DMS53 (cell line): ENCODE measurements around the gene VDAC1.
"Not testable (repeated sequence)": the region's sequence is repeated elsewhere in the genome, so short reads cannot be mapped to it uniquely, and the experiment has no call there.

Experiments used
- DNase-seq: peaks from one replicate; lab custom pipeline; 2025; lab: John Stamatoyannopoulos, UW

VDAC1 gene, protein sequence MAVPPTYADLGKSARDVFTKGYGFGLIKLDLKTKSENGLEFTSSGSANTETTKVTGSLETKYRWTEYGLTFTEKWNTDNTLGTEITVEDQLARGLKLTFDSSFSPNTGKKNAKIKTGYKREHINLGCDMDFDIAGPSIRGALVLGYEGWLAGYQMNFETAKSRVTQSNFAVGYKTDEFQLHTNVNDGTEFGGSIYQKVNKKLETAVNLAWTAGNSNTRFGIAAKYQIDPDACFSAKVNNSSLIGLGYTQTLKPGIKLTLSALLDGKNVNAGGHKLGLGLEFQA

DNA sequence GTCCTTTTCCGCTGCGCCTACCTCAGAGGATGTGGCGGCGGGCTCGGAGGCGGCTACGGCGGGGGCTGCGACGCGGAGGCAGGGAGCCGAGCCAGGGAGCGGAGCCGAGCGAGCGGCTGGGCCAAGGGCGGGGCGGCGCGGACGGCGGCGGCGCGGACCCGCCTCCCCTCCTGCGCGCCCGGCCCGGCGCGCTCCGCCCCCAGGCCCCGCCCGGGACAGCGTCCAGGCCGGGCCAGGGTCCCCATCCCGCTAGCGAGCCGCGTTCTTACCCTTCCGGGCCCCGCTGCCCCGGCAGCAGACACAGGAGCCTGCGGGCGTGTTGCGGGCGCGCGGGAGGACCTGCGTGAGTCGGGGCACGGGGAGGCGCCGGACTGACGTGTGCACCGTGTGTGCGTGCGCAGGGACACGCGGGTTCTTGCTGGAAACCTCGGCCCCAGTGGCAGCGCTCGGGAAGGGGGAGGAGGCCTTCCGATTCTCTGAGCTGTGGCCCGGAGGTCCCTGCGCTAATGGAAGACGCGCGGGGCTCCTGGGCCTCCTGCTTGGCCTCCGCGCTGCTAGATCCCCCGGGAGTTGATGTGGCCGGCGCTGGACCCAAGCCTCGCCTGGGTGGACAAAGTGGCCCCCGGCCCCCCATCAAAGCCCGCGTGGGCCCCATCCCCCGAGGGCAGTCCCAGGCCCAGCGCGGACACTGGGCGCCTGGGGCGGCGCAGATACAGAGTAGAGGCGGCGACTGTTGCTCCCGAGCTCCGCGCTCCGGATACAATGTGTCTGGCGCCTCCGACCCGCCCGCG, at the start of gene VDAC1:
TSS of gene VDAC1 (minus strand) at position 350 of the 791 bp plus-strand sequence. CDS start 11,963 bp downstream, outside the sequence.
- DNase-seq: peak; percentile 96

DNA sequence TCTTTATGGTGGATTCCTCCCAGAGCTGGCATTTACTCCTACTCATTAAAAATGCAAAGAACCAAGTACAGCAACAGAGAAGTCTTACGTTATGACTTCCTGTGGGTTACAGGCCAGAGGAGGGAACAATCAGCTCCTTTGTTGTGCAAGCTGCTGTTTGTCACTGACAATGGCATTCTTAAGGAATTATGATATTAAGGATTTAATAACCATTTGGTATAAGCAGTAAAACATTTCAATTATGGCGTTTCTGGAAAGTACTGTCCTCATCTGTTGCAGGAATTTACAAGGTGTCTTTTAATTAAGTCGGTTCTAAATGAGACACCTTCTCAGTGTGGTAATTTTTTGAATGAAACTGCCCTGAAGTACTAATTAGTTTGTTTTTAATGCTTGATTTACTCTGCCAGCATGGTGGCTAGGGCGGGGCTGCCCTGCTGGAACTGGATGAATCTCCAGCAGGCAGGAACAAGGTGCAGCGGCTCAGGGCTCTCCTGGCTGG, 49.1 kb upstream of the VDAC1 start:
- DNase-seq: no peak

DNA sequence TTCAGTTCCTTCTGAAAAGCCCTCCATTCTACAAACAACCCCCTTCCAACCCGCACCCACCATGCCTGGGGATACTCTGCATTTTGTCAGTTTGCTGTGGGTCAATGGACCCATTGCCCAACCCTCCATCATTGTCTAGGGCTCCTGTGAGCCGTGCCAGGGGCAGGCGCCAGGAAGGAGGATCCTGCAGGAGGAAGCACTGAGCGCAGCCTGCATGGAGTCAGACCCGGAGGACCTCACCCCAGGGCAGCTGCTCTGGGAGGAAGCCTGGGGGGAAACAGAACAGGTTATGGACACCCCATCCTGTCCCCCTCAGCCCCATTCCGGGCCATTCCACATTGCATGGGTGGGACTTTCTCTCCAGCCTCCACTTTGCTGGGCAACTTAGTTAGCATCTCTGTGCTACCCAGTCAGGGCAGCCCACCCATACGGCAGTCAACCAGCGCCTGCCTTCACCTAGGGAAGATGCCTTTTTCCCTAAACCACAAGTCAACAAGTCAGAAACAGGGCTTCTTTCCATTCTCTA, 48.6 kb upstream of the VDAC1 start:
- DNase-seq: no peak

DNA sequence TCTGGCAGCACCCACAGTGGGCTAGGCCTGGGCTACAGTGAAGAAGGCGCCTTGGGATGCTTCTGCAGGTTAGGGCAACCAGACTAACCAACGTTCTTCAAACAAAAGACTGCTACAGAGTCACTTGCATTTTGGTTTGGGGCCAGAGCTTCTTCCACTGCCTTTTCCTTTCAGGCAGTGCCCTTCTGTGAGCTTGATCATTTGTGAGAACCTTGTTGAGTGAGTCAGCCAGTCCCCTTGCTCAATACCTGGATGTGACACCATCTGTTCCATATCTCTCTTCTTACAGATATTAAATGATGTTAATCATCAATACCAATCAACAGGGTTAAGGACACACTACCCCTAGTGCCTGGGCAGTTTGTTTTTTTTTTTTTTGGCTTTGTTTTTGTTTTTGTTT, 46.5 kb upstream of the VDAC1 start:
- DNase-seq: no peak

DNA sequence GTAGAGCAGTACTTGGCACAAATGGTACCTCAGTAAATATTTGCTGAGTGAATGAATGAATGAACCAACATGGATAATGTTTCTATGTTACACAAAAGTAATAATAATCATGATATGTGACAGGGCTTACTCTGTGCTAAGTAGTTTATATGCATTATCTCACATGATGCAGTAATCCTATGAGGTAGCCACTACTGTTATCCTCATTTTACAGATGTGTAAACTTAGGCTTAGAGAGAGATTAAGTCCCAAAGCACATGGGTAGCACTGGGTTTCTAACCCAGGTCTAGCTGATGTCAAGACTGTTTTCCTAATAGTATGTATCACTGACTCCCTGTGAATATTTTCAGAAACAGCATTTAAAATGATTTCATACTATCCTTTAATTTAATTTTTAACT, 44.1 kb upstream of the VDAC1 start:
- DNase-seq: no peak

DNA sequence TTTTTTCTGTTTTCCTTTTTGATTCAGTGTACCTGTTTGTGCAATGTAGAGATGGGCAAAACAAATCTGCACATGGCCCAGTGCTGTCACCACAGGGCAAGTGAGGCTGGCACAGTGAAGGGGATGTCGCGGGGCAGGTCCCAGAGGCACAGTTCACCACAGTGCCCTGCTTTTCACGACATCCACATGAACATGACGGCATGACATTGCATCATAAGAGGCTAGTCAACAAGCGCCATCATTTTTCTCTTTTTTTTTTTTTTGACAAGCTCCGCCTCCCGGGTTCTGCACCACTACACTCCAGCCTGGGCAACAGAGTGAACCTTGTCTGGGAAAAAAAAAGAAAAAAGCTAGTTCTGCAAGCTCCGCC, 42.9 kb upstream of the VDAC1 start:
- no peak for DNase-seq

DNA sequence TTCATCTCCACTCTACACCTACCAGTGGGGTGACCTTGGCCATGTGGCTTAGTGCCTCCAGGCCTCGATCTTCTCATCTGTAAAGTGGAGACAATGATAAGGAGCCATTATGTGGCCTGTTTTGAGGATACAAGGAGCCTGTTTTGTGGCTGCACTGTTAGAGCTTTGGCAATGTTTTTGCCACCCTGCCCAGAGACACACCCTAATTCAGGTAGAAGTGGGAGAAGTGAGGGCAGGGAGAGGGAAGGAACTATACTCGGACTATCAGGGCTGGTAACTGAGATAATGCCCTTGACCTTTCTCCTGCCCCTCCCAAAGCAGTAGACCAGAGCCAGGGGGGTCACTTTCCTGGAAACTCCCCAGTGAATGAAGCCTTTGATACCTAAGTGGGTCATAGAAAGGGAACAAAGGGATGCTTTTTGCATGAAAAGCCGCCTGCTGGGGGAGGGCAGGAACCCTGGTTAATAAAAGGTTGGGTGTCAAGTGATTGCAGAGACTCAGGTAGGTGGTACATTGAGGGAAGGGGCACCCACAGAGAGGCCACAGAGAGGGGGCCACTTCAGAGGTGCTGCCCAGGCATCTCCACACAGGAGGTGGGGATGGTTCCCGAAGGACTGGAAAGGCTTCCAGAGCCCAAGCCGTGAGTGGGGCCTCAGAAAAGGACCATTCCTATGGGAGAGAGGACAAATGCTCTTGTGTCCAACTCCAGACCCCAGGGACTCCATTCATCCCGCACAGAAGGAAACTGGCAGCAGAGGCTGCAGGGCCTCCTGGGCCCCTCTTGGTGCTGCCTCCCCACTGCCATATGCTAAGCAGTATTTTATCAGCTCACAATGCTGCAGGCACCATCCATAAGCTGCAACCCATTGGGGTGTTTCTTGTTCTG, 42.3 kb upstream of the VDAC1 start:
- no peak for DNase-seq

DNA sequence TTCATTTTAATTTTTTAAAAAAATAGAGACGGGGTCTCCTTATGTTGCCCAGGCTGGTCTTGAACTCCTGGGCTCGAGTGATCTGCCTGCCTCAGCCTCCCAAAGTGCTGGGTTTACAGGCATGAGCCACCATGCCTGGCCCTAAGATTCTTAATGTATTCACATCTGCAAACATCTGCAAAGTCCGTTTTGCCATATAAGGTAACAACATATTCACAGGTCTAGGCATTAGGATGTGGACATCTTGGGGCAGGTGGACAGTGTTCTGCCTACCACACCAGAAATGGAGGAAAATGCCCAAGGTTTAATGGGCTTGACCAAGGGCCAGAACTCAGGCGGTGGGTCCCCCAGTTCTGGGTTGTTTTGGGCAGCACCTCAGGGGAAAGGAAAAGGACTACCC, 41.6 kb upstream of the VDAC1 start:
- no peak for DNase-seq

DNA sequence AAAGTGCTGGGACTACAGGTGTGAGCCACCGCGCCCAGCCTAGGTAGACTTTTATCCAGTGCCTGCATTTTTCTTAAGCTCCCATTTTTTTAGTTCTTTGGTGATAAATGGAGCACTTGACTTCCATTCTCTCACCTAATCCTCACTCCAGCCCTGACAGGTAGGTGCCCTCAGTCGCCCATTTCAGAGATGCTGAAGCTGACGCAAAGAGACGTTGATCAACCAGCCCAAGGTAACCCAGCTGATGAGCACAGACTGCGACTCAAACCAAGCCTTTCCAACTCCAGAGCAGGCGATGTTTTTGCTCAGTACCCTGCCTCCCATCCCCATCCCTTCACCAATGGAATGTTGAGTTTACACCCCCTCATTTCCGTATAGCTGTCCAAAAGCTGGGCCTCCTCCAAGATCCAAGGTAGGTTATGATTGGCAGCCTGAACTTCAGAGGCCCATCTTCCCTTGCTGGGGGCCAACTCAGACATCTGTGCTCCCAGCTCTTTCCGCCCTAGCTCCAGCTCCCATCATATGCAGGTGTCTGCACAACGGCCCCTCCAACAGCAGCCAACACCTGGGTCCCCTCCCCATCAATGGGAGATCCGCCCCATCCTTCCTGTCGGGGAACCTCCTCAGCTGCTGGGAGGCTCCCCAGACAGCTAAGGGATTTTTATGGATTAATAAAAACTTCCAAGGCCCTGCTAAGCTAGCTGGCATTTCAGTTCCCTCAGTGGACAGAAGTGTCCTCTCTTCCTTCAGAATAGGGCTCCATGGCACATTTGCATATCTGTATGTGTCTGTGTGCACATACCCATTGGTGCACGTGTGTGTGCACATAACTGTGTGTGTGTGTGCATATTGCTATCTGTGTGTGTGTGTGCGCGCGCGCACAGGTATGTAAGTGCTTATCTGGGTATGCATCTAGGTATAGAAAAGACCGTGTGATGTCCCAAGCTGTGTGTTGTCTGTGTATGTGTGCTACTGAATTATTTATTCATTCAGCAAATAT, 39.3 kb upstream of the VDAC1 start:
- DNase-seq: no peak

DNA sequence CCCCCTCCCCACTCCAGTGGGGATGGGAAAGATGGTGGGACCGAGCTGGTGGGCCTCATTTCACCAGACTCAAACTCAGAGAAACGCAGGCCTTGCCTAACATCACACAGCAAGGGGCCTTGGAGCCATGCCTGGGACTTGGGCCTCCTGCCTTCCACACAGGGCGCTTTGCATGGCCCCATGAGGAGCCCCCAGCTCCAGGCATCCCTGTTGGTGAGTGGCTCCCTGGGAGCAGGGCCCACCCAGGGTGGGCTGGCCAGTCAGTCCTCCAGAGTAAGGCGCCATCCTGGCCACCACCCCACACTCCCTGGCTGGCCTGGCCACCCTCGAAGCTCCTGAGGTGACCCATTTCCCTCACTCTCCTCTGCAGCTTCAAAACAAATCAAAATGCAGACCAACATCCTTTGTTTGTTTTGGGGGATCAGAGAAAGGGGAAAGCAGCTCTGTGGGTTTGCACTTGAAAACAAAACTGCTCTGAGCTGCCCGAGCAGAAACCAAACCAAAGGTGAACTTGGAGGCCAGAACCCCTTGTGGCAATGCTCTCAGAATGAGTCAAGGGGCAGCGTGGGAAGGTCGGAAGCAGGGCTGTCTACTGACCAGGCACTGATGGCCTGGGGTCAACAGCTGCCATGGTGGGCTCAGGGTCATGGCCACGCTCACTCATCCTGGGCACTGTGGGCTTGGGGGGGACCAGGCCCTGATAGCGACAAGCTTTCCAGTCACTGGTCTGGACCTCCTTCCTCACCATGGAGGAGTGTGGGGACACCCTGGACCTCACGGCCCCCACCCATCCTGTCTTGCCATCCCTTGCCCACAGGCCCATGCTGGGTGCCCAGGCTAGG, 37.0 kb upstream of the VDAC1 start:
- no peak for DNase-seq

DNA sequence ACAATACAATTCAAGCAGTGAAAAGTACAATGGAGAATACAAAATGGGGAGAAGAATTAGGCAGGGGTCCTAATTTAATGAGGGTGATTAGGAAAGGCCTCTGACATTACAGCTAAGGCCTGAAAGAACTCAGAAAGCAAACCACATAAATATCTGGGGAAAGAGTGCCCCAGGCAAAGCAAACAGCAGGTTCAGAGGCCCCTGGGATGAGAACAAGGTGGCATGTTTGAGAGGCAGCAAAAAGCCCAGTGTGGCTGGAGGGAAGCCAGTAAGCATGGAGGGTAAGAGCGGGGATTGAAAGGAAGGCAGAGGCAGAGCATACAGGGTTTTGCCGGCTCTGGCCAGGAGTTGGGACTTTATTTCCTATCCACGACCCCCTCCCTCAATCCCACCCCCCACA, 33.4 kb upstream of the VDAC1 start:
- no peak for DNase-seq

DNA sequence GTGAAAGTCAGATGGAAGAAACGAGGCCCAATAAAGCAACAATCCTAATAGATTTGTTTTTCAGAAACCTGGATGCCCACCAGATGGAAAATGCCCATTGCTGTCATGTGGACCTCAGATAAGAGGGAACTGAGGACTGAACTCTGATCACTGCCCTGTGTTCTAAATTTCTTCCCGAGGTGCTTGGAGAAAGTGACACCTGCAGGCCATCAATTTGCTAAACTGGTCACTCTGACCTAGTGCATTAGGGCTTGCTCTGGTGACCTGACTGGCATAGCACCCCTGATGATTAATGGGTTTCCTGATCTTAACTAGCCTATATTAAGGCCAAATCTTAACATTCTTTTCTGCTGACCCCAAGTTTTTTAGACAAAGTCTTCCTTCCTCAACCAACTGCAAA, 32.4 kb upstream of the VDAC1 start:
- no peak for DNase-seq

DNA sequence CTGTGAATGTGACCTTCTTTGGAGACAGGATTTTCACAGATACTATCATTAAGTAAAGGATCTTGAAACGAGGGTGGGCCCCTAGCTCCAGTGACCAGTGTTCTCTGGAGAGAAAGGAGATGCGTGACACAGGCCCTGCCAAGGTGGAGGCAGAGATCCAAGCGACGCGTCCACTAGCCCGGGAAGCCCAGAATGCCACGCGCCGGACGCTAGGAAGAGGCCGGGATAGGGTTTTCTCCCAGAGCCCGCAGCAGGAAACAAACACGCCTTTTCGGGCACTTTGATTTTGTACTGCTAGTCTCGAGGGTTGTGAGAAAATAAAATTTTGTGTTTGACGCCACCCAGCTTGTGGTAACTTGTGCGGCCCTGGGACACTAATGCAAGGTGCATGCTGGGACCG, 29.6 kb upstream of the VDAC1 start:
- no peak for DNase-seq

DNA sequence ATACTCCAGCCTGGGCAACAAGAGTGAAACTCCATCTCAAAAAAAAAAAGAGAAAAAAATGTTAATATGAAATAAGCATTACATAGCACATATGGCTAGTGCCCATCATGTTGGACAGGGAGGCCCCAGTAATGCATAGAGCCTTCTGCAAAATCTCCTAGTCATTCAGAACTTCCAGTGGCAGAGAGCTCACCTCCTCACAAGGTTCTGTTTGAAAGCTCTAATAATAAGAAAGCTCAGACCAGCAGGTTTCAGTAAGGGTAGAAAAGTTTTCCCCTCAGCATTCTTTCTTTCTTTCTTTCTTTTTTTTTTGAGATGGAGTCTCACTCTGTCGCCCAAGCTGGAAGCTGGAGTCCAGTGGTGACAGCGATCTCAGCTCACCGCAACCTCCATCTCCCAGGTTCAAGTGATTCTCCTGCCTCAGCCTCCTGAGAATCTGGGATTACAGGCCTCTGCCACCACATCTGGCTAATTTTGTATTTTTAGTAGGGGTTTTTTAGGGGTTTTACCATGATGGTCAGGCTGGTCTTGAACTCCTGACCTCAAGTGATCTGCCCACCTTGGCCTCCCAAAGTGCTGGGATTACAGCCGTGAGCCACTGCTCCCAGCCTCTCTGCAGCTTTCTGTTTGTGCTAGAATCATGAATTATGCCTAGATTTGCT, 25.7 kb upstream of the VDAC1 start:
- not testable (repeated sequence) for DNase-seq

DNA sequence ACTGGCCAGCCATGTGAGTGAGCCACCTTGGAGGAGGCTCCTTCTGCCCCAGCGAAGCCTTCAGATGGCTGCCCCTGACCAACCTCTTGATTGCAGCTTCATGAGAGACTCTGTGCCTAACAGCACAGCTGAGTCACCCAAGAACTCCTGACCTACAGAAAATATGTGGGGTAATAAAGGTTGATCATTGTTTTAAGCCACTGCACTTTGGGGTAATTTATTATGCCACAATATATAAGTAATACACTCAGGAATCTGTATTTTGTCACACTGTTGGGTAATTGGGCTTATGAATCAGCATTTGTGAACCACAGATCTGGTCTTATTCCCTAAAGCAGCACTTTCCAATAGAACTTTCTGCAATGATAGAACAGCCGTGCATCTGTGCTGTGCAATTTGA, 24.4 kb upstream of the VDAC1 start:
- no peak for DNase-seq

DNA sequence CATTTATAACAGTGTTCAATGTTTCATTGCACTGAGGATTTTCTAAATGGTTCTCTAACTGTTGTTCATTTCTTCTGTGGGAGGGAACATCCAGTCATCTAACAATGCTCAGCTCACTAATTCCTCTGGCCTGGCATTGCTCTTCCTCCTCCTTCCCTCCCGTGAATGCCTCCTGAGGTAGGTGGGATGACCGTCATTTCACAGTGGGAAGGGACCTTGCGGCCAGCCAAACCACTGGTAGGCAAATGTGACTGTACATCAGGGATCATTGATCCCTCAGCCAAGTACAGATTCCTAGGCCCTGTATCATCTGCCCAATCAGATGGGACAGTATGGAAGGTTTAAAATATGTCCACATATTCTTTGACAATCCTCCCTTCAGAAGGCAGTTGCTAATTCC, 23.7 kb upstream of the VDAC1 start:
- no peak for DNase-seq

DNA sequence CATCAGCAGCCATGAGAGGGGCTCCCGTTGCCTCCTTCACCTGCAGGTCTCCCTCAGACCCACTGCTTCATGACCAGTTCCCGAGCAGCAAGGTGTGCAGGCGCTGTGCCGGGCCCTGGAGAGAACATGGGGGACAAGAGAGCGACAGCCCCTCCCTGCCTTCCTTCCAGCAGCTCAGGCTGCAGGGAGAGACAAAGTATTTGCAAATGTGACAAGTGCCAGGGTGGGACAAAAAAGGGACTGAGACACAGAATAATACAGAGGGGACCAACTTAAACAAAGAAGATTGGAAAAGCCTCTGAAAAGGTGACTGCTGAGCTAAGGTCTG, 22.5 kb upstream of the VDAC1 start:
- DNase-seq: no peak

DNA sequence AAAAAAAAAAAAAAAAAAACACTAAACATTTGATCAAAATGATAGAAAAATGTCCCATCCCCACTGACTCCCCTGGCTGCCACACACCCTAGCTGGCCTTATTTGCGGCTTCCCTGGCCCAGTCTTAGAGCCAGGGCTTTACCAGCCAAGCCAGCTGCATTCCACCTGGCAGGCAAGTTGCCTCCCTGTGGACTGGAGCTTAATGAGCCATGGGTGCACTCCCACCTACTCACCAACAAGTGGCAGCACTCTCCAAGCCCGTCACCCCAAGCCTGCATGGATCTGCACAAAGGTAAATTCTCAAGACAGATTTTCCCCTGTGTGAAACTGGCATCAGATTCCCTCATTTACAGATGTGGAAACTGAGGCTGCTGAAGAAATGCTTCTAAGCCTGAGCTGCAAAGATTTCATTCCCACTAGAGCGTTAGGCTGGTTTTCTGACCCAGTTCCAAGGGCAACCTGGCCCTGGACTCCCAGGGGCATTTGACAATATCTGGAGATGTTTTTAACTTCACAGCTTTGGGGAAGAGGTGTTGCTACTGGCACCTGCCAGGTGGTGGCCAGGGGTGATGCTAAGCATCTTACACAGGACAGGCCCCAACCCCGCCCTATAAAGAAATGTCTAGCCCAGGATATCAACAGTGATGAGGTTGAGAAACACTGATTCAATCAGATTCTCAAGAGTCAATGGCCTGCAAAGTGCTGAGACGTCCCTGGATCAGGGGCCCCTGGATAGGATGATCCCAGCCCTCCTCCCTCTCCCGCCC, 21.9 kb upstream of the VDAC1 start:
- peak; percentile 80 for DNase-seq

DNA sequence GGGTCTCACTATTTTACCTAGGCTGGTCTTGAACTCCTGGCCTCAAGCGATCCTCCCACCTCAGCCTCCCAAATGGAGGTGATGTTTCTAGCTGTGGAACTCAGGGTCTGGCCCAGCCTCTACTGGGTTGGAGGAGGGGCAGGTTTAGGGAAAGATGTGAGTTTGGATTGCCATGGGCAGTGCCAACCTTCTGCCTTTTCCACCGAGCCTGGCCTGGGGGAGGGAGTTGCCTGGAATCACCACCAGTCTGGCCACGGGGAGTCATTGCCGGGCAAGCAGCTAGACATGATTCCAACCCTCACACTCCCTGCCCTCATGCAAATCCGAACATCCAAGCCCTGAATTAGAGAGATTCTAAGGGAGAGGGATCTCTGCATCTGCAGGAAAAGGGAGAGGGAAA, 21.0 kb upstream of the VDAC1 start:
- DNase-seq: no peak
